K562 (cell line): ENCODE results near the gene GATA2. TPM values are rescaled to one million over a fixed set of nuclear protein-coding genes. Genes with fewer than 3 reads are reported as not detected.

Experiments
- ARHGAP35 ChIP-seq: fragments of 450-650 bp; IDR thresholded peaks from 2 replicates; pipeline ENCODE4 v1.6.1; 2018; ENCODE audit not compliant: partially characterized antibody
- ERF ChIP-seq: fragments of 450-650 bp; formaldehyde crosslinking; IDR thresholded peaks from 2 replicates; pipeline ENCODE4 v1.4.0; 2020; ENCODE audit warnings: mild to moderate bottlenecking, mixed read lengths
- GATAD2A ChIP-seq: fragments of 450-650 bp; IDR thresholded peaks from 2 replicates; pipeline ENCODE4 v1.6.1; 2017
- polyA plus RNA-seq, 8 experiments: library from polyadenylated mRNA; depleted of rRNA in 4 of 8; stranded (reverse) in 5 of 8; unstranded in 3 of 8; fragments of >200 nt; fragmentation: Nextera tagmentation in 2 of 8; fragmentation: Illumina TruSeq in 1 of 8; extraction: Ambion mirVana in 2 of 8; extraction: Trizol in 1 of 8; gene quantifications; 2 replicates each; pipeline versions ENCODE4 v1.2.1 to v1.2.3, GENCODE V29; 2011 to 2014; ENCODE audit warnings: inconsistent platforms in 1 of 8, missing spikeins in 1 of 8
- total RNA-seq, 7 experiments: library from RNA; depleted of rRNA in 6 of 7; stranded (reverse); fragments of >200 nt in 6 of 7; fragmentation: Illumina TruSeq in 2 of 7; extraction: Trizol in 2 of 7; gene quantifications; 2 replicates each; pipeline versions ENCODE4 v1.2.1 to v1.2.3, GENCODE V29; 2011 to 2021; ENCODE audit warnings: low replicate concordance in 1 of 7
- TF ChIP-seq, protein P1 (sequence below), 2 experiments: fragments of 450-650 bp; formaldehyde crosslinking in 1 of 2; IDR thresholded peaks; 2 replicates each; pipeline versions ENCODE4 v1.4.0 to v1.6.1; 2014 to 2020; ENCODE audit warnings: mild to moderate bottlenecking in 2 of 2, borderline replicate concordance in 1 of 2, low read depth in 1 of 2
- TF ChIP-seq, protein P2 (sequence below), 2 experiments: fragments of 450-650 bp in 1 of 2; sonication (generic) in 1 of 2; formaldehyde crosslinking in 1 of 2; IDR thresholded peaks; 2 replicates each; pipeline versions ENCODE4 v1.7.1 to v1.9.0; 2016 to 2022; ENCODE audit warnings: inconsistent platforms in 1 of 2, mild to moderate bottlenecking in 1 of 2, missing genetic modification reagents in 1 of 2

The GATA2 gene
- total and polyA plus RNA-seq, 9 of the 15 experiments (the other 6 are each of a cell fraction or from before 2014, with no cell fraction given): 8.5 to 218 (median 50.8) TPM

DNA sequence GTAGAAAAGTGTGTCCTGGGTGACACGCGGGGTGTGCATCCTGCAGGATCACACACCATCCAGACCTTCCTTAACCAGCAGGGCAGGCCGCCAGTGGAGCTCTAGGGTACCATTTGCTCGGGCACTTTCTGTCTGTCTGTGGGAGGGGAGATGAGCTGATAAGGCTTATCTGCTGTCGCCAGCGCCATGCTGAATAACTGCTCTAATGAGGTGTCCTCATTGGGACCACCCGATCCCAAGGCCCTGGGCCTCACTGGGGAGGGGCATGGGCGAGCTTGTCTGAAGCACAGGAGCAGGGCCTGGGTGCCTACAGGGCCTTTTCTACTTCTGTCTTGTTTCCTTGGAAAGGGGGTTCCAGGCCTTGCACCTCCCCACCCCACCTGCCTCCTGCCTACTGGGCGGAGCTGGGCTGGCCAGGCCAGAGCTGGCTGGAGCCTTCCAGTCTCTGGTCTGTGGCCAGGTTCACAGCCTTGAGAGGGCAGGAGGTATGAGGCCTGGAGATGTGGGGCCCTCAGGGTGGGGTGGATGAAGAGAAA is 2.5 kb upstream of the GATA2 start (continued):
- TF ChIP-seq, protein P1, sequence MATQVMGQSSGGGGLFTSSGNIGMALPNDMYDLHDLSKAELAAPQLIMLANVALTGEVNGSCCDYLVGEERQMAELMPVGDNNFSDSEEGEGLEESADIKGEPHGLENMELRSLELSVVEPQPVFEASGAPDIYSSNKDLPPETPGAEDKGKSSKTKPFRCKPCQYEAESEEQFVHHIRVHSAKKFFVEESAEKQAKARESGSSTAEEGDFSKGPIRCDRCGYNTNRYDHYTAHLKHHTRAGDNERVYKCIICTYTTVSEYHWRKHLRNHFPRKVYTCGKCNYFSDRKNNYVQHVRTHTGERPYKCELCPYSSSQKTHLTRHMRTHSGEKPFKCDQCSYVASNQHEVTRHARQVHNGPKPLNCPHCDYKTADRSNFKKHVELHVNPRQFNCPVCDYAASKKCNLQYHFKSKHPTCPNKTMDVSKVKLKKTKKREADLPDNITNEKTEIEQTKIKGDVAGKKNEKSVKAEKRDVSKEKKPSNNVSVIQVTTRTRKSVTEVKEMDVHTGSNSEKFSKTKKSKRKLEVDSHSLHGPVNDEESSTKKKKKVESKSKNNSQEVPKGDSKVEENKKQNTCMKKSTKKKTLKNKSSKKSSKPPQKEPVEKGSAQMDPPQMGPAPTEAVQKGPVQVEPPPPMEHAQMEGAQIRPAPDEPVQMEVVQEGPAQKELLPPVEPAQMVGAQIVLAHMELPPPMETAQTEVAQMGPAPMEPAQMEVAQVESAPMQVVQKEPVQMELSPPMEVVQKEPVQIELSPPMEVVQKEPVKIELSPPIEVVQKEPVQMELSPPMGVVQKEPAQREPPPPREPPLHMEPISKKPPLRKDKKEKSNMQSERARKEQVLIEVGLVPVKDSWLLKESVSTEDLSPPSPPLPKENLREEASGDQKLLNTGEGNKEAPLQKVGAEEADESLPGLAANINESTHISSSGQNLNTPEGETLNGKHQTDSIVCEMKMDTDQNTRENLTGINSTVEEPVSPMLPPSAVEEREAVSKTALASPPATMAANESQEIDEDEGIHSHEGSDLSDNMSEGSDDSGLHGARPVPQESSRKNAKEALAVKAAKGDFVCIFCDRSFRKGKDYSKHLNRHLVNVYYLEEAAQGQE (IDR thresholded peaks at IDR 0.05; ENCODE audit: borderline replicate concordance): peak; percentile 29; the same call in 1 of the 2 replicates
- TF ChIP-seq, protein P1 (CRISPR knock-in tag; IDR thresholded peaks at IDR 0.05; ENCODE audit: low read depth): no peak
- TF ChIP-seq, protein P2, sequence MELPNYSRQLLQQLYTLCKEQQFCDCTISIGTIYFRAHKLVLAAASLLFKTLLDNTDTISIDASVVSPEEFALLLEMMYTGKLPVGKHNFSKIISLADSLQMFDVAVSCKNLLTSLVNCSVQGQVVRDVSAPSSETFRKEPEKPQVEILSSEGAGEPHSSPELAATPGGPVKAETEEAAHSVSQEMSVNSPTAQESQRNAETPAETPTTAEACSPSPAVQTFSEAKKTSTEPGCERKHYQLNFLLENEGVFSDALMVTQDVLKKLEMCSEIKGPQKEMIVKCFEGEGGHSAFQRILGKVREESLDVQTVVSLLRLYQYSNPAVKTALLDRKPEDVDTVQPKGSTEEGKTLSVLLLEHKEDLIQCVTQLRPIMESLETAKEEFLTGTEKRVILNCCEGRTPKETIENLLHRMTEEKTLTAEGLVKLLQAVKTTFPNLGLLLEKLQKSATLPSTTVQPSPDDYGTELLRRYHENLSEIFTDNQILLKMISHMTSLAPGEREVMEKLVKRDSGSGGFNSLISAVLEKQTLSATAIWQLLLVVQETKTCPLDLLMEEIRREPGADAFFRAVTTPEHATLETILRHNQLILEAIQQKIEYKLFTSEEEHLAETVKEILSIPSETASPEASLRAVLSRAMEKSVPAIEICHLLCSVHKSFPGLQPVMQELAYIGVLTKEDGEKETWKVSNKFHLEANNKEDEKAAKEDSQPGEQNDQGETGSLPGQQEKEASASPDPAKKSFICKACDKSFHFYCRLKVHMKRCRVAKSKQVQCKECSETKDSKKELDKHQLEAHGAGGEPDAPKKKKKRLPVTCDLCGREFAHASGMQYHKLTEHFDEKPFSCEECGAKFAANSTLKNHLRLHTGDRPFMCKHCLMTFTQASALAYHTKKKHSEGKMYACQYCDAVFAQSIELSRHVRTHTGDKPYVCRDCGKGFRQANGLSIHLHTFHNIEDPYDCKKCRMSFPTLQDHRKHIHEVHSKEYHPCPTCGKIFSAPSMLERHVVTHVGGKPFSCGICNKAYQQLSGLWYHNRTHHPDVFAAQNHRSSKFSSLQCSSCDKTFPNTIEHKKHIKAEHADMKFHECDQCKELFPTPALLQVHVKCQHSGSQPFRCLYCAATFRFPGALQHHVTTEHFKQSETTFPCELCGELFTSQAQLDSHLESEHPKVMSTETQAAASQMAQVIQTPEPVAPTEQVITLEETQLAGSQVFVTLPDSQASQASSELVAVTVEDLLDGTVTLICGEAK (IDR thresholded peaks at IDR 0.05): no peak
- TF ChIP-seq, protein P2 (CRISPR knock-in tag; IDR thresholded peaks at IDR 0.05): no peak
- TF ChIP-seq ERF (CRISPR knock-in tag) (no peak), GATAD2A (peak; percentile 64; the same call in 1 of the 2 replicates), ARHGAP35 (no peak)
